LHCN-M2 (cell line): Measurements from ENCODE around the gene OTOS. TPM values are rescaled to one million over a fixed set of nuclear protein-coding genes. Genes with fewer than 3 reads are reported as not detected.

Source experiments
- DNase-seq: peaks from one replicate; pipeline ENCODE4 v3.0.0-alpha.2; 2012; ENCODE audit warnings: low read depth
- total RNA-seq: library from RNA; depleted of rRNA; stranded (reverse); fragments of >200 nt; gene quantifications from 2 replicates; pipeline ENCODE4 v1.2.3, GENCODE V29; 2014; rRNA removed

Gene OTOS
- total RNA-seq, 1 experiment from 2014 or later: not detected

DNA sequence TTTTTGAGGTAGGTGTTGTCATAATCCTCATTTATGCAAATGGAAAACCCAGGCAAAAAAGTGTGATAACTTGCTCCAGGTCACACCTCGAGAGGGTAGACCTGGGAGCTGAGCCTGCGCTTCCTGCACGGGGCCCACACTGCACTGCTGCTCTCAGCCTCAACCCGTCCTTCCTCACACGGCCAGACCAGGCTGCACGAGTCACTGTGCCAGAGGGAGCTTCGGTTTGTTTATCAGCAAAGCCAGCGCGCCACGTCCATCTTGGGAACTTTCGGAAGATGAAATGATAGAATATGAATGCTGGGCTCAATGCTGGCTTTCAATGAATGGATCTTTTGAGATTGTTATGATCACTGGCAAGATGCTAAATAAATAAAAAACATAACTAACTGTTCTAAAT, 18.8 kb downstream of the OTOS start:
- no peak for DNase-seq

DNA sequence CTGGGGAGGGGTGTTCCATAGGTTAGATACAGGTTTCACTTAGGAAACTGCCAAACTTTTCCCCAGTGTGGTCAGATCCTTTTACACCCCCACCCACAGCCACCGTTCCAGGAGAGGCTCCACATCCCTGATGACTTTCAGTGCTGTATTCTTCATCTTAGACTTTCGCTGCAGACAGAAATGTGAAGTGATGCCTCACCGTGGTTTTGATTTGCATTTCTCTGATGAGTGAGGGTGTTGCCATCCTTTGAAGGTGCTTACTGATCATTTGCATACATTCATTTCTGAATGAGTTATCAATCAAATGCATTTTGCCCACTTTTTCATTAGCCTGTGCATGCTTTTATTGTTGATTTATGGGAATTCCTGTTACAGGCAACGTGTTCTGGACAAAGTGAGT, 19.3 kb downstream of the OTOS start:
- DNase-seq: no peak

DNA sequence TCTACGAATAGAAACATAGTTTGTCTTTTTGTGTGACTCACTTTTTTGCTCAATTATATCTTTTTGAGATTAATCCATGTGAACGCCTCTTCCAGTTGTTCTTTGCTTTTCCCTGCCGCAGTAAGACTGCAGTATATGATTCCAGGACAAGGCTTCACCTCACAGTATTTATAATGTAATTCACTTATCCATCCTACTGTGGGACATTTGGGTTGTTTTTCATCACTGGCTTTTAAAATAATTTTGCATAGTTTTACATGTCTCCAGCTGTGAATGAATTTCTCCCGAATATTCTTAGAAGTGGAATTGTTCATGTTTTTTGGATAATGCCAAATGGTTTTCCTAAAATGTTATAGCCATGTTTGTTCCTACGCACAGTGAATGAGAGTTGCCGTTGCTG, 26.2 kb downstream of the OTOS start:
- DNase-seq: no peak

DNA sequence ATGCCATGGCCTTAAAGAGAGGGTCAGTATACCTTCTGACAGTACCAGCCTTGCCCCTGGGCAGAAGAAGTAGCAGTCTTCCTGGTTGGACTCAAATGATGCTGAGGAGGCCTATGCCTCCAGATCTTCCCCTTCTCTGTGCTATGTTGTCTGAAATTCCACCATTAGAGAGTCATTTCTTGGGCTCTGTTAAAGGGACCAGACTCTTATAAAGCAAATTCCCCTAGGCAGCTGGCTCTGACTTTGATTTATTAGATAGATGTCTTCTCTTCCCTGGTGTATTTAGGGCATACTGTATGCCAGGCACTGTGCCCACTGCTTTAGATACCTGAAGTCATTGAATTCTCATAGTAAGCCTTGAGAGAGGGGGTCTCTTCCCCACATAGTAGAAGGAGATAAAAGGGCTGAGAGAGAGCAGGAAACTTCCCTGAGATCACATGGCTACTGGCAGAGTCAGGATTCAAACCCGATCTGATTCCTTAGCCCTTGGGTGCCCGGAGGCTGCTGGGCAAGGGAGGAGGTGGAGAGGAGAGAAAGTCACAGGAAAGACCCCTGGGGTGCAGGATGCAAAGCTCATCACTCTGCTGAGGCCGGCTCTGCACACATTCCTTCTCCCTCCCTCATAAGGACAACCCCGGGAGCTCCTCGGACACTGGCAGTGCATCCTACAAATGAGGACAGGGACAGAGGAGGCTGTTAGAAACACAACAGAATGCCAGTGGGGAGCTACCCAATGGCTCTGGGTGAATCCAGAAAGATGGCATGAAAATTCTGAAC, 27.4 kb downstream of the OTOS start:
- DNase-seq: no peak

DNA sequence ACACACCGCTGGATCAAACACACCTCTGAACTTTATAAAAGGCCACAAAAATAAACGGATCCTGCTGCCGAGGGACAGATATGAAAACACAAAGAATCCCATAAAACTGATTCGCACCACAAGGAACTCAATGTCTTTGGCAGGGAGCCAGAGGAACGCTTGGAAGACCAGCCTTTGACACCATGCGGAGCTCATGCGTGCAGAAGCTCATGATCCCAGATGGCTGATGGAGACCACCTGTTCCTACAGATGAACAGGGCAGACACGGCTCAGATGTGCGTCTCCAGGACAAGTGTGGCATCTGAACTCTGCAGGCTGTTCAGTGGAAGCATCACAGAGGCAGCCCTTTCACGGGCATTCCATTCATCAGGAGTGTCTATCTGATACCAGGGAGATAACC, 29.2 kb downstream of the OTOS start:
- peak; percentile 32 for DNase-seq

DNA sequence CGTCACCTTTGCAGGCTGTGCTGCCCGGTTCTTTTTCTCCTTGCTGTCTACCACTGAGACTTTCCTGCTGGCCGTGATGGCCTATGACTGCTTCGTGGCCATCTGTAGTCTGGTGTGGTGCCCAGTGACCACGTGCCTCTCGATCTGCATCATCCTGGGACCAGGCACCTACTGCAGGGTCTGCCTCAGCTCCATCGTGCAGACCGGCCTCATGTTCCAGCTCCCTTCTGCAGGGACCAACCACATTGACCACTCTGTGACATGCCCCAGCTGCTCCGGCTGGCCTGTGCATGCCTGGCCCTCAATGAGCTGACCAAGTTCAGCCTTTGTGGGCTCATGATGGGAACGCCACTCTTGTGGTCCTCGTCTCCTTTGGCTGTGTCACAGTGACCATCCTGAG, 31.1 kb downstream of the OTOS start:
- DNase-seq: no peak

DNA sequence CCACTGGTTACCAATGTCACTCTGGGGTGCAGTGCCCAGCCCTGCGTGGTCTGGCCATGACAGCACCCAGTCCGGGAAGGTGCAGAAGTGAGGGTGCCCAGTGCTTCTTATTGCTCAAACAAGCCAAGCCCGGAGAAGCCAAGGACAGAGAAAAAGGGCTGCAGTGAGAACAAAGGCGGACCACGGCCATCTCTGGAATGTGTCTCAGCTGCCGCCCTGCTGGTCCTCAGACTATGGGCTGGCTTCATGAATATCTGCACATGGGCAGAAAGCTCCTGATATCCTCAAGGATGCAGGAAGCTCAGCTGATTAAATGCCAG, 33.0 kb downstream of the OTOS start:
- DNase-seq: no peak

DNA sequence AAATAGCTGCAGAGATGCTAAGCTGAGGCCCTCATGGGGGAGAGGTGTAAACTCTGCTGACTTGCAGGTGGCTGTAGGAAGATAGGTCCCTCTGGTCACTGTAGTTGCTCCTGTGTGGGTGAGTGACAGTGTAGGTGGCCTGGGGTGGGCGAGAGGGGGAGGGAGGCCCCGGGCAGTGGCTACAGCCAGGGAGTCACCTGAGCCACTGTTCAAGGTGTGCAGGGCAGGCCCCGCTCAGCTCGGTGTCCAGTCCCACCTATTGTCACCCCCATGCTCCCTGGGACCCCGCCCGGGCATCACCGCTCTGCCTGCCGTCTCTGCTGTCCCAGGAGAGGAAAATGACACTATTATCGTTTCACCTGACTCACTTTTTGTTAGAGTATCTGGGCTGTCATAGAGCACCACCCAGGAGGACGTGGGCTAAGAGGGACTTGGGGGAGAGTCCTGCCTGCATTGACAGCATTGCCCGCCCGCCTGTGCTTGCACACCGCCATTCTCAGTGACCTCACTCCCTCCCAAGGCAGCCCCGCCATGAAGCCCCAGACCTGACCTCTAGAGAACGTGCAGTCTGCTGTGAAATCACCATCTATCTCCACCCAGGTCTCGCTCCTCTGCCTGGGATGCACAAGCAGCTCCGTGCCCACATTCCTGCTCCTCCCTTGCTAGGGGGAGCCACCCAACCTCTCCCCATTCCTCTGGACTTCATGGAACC, 33.5 kb downstream of the OTOS start:
- DNase-seq: no peak

DNA sequence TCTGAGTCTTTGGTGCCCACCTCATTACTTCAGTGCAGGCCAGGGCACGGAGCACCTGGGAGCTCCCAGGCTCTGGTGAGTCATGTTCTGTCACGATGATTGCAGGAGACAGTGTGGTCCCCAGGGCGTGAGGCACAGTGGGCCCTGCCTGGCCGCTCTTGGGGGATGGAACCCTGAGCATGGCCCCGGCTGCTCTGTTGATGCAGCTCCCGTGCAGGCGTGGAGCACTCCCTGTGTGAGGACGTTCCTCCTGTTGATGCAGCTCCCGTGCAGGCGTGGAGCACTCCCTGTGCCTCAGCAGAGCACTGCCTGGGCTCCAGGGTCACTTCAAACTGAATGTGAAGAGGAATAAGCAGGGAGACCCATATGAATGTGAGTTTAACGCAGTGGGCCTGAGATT, 34.5 kb downstream of the OTOS start:
- DNase-seq: no peak

DNA sequence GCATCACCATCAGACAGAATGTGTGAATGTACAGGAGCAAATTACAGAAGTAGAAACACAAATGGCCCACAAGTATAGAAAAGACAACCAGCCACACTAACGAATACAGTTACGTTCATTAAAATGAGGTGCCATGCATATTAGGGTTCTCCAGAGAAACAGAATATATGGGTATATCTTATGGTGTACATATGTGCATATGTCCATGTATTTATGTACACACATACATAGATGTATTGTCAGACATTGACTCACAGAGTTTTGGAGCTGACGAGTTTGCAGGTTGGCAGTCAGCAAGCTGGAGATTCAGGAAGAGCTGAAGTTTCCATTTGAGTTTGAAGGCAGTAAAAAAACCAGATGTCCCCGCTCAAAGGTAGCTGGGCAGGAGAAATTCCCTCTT, 37.3 kb downstream of the OTOS start:
- DNase-seq: no peak

DNA sequence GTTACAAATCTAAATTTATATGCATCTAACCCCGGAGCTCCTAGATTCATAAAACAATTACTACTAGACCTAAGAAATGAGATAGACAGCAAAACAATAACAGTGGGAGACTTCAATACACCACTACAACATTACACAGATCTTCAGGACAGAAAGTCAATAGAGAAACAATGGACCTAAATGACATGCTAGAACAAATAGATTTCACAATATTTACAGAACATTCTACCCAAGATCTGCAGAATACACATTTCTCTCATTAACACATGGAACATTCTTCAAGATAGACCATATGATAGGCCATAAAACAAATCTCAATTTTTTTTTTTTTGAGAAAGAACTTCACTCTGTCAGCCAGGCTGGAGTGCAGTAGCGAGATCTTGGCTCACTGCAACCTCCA, 42.1 kb downstream of the OTOS start:
- no peak for DNase-seq

DNA sequence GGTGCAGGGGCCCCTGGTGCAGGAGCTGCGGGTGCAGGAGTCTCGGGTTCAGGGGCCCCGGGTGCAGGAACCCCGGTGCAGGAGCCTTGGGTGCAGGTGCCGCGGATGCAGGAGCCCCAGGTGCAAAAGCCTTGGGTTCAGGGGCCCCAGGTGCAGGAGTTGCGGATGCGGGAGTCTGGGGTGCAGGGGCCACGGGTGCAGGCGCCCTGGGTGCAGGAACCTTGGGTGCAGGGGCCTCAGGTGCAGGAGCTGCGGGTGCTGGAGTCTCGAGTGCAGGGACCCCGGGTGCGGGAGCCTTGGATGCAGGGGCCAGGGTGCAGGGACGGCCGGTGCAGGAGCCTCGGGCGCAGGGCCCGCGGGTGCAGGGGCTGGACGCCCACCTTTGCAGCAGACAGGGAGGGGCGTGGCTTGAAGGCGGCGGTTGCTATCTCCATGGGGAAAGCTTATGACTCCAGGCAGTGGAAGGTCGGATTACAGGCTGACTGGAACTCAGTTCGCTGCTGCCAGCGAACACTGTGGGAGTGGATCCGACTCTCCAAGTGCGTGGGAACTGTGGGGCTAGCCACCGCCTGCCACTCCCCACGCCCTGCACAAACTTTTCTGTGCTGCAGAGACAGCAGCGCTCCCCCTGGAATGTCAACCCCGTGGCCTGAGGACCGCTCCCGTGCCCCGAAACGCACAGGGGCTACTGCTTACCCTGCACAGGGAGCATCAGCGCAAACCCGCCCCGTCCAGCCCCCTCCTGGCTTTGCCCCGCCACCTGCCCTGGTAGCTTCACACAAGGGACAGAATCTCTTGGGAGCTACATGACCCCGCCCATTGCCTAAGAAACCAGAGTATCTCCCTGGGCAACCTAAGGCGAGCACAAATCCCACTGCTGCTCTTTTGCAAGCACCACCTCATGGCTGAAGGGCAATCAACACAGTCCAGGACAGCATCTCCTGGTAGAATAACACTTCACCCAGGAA, 44.6 kb downstream of the OTOS start:
- no peak for DNase-seq

DNA sequence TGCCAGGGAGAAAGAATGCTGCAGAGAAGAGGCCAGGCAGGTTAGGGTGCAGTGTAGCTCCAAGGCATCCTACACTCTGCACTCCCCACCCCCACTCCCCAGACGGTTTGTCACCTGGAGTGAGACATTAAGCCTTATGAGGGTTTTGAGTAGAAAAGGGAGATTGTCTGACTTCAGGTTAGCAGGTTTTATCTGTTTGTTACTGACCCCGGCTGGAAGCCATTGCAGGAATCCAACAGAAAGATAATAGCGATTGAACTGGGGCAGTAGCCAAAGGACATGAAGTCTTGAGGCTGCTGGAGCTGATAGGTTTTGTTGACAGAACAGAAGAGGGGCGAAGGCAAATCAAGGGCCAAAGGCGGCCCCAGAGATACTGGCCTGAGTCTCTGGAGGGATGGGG, 51.2 kb downstream of the OTOS start:
- DNase-seq: no peak

Other genes starting within 250 kb of the OTOS start
- 165 and 173 TPM in 2 replicates for gene NDUFA10, start 115.3 kb downstream of the OTOS start, total RNA-seq
- not detected in 2 replicates for gene OR6B2, start 110.2 kb downstream of the OTOS start, total RNA-seq
- gene OR6B3, start 87.1 kb downstream of the OTOS start, total RNA-seq: not detected in 2 replicates
- gene COPS9, start 4.4 kb downstream of the OTOS start, total RNA-seq: 132 and 140 TPM in 2 replicates